Neural cell (in vitro differentiated cells): ENCODE results near the gene DLST. TPM values are rescaled to one million over a fixed set of nuclear protein-coding genes. Genes with fewer than 3 reads are reported as not detected.

Source experiments
- H2AFZ ChIP-seq: fragments of 200-600, 300-800 bp; sonication (generic), shearing (Covaris generic); 2 replicates; pipeline ENCODE4 v1.6.0; 2014; ENCODE audit warnings: low read depth, mild to moderate bottlenecking, antibody characterized with exemption, low read length, moderate library complexity
- H3F3A ChIP-seq: fragments of 200-600 bp; shearing (Covaris generic); 2 replicates; pipeline ENCODE4 v1.6.1; 2016; ENCODE audit warnings: mild to moderate bottlenecking, moderate library complexity, mixed read lengths, antibody characterized with exemption, low read length; ENCODE audit not compliant: insufficient read depth, poor library complexity, severe bottlenecking
- H3K27ac ChIP-seq: fragments of 200-600, 300-800 bp; sonication (generic), shearing (Covaris generic); 2 replicates; pipeline ENCODE4 v1.5.1; 2014; ENCODE audit warnings: mild to moderate bottlenecking, low read length, moderate library complexity
- H3K27me3 ChIP-seq: fragments of 300-800, 200-600 bp; sonication (generic), shearing (Covaris generic); 2 replicates; pipeline ENCODE4 v1.6.0; 2014; ENCODE audit warnings: mild to moderate bottlenecking, low read depth, low read length, moderate library complexity; ENCODE audit not compliant: insufficient read depth
- H3K36me3 ChIP-seq: fragments of 300-800, 200-600 bp; sonication (generic), shearing (Covaris generic); 2 replicates; pipeline ENCODE4 v1.5.1; 2014; ENCODE audit warnings: mild to moderate bottlenecking, antibody characterized with exemption, low read length, moderate library complexity; ENCODE audit not compliant: insufficient read depth
- H3K4me2 ChIP-seq: fragments of 300-800, 200-600 bp; sonication (generic), shearing (Covaris generic); 2 replicates; pipeline ENCODE4 v1.6.0; 2014; ENCODE audit warnings: mild to moderate bottlenecking, low read length
- H3K4me3 ChIP-seq: fragments of 300-800, 200-600 bp; sonication (generic), shearing (Covaris generic); 2 replicates; pipeline ENCODE4 v1.5.1; 2014; ENCODE audit warnings: mild to moderate bottlenecking, low read length, moderate library complexity
- H3K79me2 ChIP-seq: fragments of 200-600 bp; shearing (Covaris generic); replicated peaks from 2 replicates; pipeline ENCODE4 v1.6.0; 2014; ENCODE audit warnings: mild to moderate bottlenecking, low read length, moderate library complexity; ENCODE audit not compliant: insufficient read depth
- H3K9ac ChIP-seq: fragments of 300-800, 200-600 bp; sonication (generic), shearing (Covaris generic); 2 replicates; pipeline ENCODE4 v1.6.1; 2016; ENCODE audit warnings: mild to moderate bottlenecking, low read length, mixed read lengths
- H3K9me2 ChIP-seq: fragments of 200-600 bp; shearing (Covaris generic); 2 replicates; pipeline ENCODE4 v1.6.1; 2016; ENCODE audit warnings: mild to moderate bottlenecking, low read length, mixed read lengths; ENCODE audit not compliant: insufficient read depth
- H3K9me3 ChIP-seq: fragments of 200-600, 300-800 bp; sonication (generic), shearing (Covaris generic); 2 replicates; pipeline ENCODE4 v1.6.1; 2016; ENCODE audit warnings: mild to moderate bottlenecking, mixed run types, low read length, moderate library complexity, mixed read lengths
- H4K20me1 ChIP-seq: fragments of 200-600 bp; shearing (Covaris generic); 2 replicates; pipeline ENCODE4 v1.6.1; 2016; ENCODE audit warnings: mild to moderate bottlenecking, mixed run types; ENCODE audit not compliant: insufficient read depth
- EP300 ChIP-seq: fragments of 450-650 bp; conservative IDR thresholded peaks from 2 replicates; pipeline ENCODE4 v1.6.1; 2014; ENCODE audit warnings: antibody characterized with exemption, mild to moderate bottlenecking, moderate library complexity; ENCODE audit not compliant: poor library complexity, severe bottlenecking
- EZH2 ChIP-seq: fragments of 200-600, 300-800 bp; shearing (Covaris generic), sonication (generic); IDR thresholded peaks from 2 replicates; pipeline ENCODE4 v1.6.1; 2014; ENCODE audit warnings: antibody characterized with exemption, low read length, borderline replicate concordance, mild to moderate bottlenecking; ENCODE audit not compliant: insufficient read depth, poor library complexity, severe bottlenecking
- MXI1 ChIP-seq: fragments of 450-650 bp; conservative IDR thresholded peaks from 2 replicates; pipeline ENCODE4 v1.6.1; 2014; ENCODE audit warnings: antibody characterized with exemption, mild to moderate bottlenecking; ENCODE audit not compliant: poor library complexity, severe bottlenecking
- POLR2AphosphoS5 ChIP-seq: IDR thresholded peaks from 2 replicates; pipeline ENCODE4 v1.6.1; 2012
- RAD21 ChIP-seq: fragments of 450-650 bp; conservative IDR thresholded peaks from 2 replicates; pipeline ENCODE4 v1.6.1; 2014; ENCODE audit warnings: antibody characterized with exemption, mild to moderate bottlenecking, moderate library complexity
- SMC3 ChIP-seq: fragments of 450-650 bp; conservative IDR thresholded peaks from 2 replicates; pipeline ENCODE4 v1.6.1; 2014; ENCODE audit warnings: antibody characterized with exemption, mild to moderate bottlenecking, moderate library complexity; ENCODE audit not compliant: poor library complexity
- TAF1 ChIP-seq: IDR thresholded peaks from 2 replicates; pipeline ENCODE4 v1.6.1; 2012; ENCODE audit warnings: low read depth
- polyA plus RNA-seq: library from polyadenylated mRNA; depleted of rRNA; stranded (reverse); fragments of >200 nt; gene quantifications from 2 replicates; pipeline ENCODE4 v1.2.3, GENCODE V29; 2014
- TF ChIP-seq, protein P1 (sequence below): IDR thresholded peaks from 2 replicates; pipeline ENCODE4 v1.6.1; 2012; ENCODE audit warnings: borderline replicate concordance
- TF ChIP-seq, protein P2 (sequence below): fragments of 450-650 bp; IDR thresholded peaks from 2 replicates; pipeline ENCODE4 v1.5.1; 2014; ENCODE audit warnings: antibody characterized with exemption, mild to moderate bottlenecking, moderate library complexity; ENCODE audit not compliant: poor library complexity, severe bottlenecking

The DLST gene
- polyA plus RNA-seq, 1 donor from 2014 or later = 59.7 TPM

DNA sequence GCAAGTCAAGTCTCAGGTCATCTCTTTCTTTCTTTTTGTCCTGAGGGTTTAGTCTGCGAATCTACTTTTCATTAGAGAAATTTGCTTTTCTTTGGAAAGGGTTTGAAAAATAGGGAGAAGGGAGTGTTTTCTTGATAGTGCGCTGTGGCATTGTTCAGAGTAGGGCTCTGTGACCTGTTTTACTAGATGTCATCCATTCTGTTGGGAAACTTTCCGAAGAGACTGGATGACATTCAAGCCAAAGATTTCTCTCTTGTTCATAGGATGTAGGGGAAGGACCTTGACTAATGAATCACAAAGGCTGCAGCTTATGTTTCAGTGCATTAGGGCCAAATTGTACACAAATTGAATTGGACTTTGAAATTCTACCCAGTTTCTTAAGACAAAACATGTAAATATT lies 14.7 kb downstream of the DLST start:
- H3K36me3 ChIP-seq = peaks cover 10% of the 10 kb centered on the region
- no peaks in the 10 kb centered on the region for H3K9me3 ChIP-seq
- no peak overlapping the region for H3K9ac ChIP-seq
- TF ChIP-seq RAD21 (no peak), MXI1 (no peak), SMC3 (no peak), EP300 (no peak), POLR2AphosphoS5 (no peak), EZH2 (no peak), TAF1 (no peak)
- TF ChIP-seq, protein P1, sequence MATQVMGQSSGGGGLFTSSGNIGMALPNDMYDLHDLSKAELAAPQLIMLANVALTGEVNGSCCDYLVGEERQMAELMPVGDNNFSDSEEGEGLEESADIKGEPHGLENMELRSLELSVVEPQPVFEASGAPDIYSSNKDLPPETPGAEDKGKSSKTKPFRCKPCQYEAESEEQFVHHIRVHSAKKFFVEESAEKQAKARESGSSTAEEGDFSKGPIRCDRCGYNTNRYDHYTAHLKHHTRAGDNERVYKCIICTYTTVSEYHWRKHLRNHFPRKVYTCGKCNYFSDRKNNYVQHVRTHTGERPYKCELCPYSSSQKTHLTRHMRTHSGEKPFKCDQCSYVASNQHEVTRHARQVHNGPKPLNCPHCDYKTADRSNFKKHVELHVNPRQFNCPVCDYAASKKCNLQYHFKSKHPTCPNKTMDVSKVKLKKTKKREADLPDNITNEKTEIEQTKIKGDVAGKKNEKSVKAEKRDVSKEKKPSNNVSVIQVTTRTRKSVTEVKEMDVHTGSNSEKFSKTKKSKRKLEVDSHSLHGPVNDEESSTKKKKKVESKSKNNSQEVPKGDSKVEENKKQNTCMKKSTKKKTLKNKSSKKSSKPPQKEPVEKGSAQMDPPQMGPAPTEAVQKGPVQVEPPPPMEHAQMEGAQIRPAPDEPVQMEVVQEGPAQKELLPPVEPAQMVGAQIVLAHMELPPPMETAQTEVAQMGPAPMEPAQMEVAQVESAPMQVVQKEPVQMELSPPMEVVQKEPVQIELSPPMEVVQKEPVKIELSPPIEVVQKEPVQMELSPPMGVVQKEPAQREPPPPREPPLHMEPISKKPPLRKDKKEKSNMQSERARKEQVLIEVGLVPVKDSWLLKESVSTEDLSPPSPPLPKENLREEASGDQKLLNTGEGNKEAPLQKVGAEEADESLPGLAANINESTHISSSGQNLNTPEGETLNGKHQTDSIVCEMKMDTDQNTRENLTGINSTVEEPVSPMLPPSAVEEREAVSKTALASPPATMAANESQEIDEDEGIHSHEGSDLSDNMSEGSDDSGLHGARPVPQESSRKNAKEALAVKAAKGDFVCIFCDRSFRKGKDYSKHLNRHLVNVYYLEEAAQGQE = no peak
- TF ChIP-seq, protein P2, sequence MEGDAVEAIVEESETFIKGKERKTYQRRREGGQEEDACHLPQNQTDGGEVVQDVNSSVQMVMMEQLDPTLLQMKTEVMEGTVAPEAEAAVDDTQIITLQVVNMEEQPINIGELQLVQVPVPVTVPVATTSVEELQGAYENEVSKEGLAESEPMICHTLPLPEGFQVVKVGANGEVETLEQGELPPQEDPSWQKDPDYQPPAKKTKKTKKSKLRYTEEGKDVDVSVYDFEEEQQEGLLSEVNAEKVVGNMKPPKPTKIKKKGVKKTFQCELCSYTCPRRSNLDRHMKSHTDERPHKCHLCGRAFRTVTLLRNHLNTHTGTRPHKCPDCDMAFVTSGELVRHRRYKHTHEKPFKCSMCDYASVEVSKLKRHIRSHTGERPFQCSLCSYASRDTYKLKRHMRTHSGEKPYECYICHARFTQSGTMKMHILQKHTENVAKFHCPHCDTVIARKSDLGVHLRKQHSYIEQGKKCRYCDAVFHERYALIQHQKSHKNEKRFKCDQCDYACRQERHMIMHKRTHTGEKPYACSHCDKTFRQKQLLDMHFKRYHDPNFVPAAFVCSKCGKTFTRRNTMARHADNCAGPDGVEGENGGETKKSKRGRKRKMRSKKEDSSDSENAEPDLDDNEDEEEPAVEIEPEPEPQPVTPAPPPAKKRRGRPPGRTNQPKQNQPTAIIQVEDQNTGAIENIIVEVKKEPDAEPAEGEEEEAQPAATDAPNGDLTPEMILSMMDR = no peak
- H3K4me2 ChIP-seq = no peak overlapping the region
- no peak overlapping the region for H3K4me3 ChIP-seq
- H3K27me3 ChIP-seq = no peaks in the 10 kb centered on the region
- no peaks in the 10 kb centered on the region for H3K9me2 ChIP-seq
- H2AFZ ChIP-seq = no peak overlapping the region
- H3K79me2 ChIP-seq = no peaks in the 10 kb centered on the region
- H3F3A ChIP-seq = no peaks in the 10 kb centered on the region
- H3K27ac ChIP-seq = no peak overlapping the region
- no peaks in the 10 kb centered on the region for H4K20me1 ChIP-seq

DNA sequence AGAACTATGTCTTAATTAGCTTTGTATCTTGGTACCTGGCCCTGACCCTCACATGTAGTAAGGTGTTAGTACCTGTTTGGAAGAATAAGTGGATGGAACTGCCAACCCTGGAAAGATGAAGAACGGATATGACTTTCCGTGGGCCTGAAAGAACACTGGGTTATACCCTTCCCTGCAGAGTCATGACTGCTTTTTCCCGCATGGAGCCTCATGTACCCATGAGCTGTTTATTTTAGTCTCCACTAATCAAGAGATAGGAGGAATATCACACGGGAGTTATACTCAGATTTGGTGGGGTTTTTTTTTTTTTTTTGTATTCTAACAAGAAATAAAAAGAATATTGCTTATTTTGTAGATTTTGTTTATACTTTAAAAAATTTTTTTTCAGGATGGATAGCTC lies 15.9 kb downstream of the DLST start:
- no peak for TF ChIP-seq TAF1
- TF ChIP-seq, protein P1 = no peak
- TF ChIP-seq, protein P2 = no peak
- no peak for TF ChIP-seq EP300
- TF ChIP-seq MXI1 = no peak
- TF ChIP-seq SMC3 = no peak
- TF ChIP-seq EZH2 = no peak
- TF ChIP-seq RAD21 = no peak
- TF ChIP-seq POLR2AphosphoS5 = no peak
- H4K20me1 ChIP-seq = no peaks in the 10 kb centered on the region
- no peaks in the 10 kb centered on the region for H3K27me3 ChIP-seq
- no peaks in the 10 kb centered on the region for H3K79me2 ChIP-seq
- no peak overlapping the region for H3K4me2 ChIP-seq
- no peaks in the 10 kb centered on the region for H3F3A ChIP-seq
- H3K36me3 ChIP-seq = peaks cover 10% of the 10 kb centered on the region
- no peak overlapping the region for H2AFZ ChIP-seq
- no peaks in the 10 kb centered on the region for H3K9me3 ChIP-seq
- H3K27ac ChIP-seq = no peak overlapping the region
- H3K9ac ChIP-seq = no peak overlapping the region
- H3K9me2 ChIP-seq = no peaks in the 10 kb centered on the region
- no peak overlapping the region for H3K4me3 ChIP-seq
